ENCODE data around the gene COA8.

COA8 gene

DNA sequence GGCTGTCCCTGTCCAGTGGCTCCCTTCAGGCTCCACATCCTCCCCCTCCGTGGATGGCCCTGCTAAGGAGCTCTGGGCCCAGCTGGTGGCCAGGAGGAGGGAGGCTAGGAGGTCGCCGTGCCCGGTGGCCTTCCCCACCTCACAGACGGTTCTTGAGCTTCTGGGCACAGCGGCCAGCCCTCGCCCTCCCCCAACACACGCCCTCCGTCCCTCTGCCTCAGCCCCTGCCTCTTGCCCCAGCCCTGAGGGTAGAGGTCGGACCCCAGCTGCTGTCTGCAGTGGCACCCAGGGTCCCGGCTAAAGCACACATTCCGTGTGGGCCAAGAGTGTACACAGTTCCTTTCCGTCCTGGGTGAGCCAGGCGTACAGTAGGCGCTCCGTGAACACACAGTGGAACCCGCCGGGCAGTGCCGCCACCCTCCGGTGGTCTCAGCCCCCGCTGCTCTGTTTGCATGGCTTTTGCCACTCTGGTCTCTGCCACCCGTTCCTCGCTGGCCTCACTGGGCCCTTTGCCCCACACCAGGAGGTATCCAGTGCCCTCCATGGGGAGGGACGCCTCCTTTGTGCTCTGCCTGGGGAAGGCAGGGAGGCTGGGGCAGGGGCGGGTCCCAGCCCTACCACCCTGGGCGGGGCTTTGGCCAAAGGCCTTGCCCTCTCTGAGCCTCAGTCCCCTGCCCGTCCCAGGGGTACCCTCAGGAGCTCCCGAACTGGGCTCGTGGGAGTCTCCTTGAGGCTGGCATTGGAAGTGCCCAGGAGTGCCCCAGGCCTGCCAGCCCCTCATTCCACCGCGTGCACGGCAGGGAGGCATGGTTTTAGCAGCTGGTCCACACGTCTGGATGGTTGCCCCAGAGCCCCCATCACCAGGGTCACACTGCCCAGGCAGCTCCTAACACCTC, 20.8 kb upstream of the COA8 start:
- TF ChIP-seq, protein P1, sequence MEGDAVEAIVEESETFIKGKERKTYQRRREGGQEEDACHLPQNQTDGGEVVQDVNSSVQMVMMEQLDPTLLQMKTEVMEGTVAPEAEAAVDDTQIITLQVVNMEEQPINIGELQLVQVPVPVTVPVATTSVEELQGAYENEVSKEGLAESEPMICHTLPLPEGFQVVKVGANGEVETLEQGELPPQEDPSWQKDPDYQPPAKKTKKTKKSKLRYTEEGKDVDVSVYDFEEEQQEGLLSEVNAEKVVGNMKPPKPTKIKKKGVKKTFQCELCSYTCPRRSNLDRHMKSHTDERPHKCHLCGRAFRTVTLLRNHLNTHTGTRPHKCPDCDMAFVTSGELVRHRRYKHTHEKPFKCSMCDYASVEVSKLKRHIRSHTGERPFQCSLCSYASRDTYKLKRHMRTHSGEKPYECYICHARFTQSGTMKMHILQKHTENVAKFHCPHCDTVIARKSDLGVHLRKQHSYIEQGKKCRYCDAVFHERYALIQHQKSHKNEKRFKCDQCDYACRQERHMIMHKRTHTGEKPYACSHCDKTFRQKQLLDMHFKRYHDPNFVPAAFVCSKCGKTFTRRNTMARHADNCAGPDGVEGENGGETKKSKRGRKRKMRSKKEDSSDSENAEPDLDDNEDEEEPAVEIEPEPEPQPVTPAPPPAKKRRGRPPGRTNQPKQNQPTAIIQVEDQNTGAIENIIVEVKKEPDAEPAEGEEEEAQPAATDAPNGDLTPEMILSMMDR (IDR thresholded peaks at IDR 0.05; ENCODE audit: low read depth, low read length): no peak

DNA sequence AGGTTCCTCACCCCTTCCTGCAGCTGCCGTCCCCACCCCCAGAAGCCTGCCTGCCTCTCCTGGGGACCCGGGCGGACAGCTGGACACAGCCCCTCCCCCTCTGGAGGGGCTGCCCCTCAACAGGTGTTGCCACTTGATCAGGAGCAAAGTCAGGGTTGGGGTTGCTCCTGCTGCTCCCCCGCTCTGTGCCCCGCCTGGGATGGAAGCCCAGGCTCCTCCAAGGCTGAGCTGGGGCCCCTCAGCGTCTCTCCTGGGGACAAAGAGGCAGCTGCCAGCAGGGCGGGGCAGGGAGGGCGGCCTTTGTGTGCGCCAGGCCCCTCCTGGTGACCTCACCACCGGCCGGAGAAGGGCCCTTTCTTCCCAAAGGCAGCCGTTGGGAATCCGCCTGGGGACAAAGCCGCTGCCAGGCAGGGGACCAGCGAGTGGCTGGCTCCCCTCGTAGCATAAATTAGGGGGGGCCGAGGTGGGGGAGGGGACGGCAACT, 20.1 kb upstream of the COA8 start:
- TF ChIP-seq, protein P1 (IDR thresholded peaks at IDR 0.05; ENCODE audit: low read depth, low read length): no peak
- H3K4me3 ChIP-seq (ENCODE audit: low read depth, low read length): no peak overlapping the region

More for the DNA sequence above, 20.8 kb upstream of the COA8 start:
- no peak overlapping the region for H3K4me3 ChIP-seq (ENCODE audit: low read depth, low read length)

DNA sequence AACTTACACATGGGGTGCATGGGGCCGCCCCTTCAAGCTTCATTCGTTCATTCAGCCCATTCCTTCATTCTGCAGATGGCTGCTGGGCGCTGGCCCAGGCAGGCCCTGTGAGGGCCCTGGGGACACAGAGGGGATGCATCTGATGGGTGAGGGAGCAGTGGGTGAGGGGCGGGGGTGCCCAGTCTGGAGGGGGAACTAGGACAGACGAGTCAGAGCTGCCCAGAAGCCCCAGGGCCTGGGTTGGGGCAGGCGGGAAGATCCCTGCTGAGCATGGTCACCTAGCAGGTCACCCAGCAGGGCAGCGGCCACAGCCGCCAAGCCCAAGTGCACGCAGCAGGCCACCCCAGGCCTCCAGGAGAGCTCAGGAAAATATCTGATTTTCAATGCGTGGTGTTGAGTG, 19.6 kb upstream of the COA8 start:
- H3K4me3 ChIP-seq (ENCODE audit: low read depth, low read length): no peak overlapping the region
- TF ChIP-seq, protein P1 (IDR thresholded peaks at IDR 0.05; ENCODE audit: low read depth, low read length): no peak

DNA sequence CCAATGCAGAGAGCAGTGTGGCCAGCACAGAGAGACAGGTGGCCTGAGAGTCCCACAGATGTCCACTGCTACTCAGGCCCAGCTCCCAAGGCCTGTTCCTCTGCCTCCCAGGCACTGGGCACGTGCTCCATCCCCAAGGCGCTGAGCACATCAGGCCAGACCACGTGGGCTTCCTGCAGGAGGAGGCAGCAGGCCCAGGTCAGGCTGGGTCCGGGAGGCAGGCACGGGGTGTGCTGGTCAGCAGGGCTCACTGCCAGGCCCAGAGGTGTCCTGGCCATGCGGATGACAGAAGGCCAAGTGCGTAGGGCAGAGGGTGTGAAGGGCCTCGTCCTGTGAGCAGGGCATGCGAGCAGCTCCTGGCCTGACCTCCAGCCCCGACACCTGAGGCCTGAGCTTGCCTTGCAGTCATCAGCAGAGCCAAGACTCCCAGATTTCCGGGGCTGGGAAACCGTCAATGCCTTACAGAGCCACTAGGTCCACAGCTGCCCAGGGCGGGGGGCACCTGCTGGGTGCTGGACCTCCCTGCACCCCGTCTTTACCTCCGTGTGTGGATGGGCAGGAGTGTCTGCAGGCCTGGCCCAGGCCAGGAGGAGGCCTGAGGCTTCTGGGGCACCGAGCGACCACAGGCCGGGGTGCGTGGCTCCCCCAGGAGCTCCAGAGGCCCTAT, 18.9 kb upstream of the COA8 start:
- no peak overlapping the region for H3K4me3 ChIP-seq (ENCODE audit: low read depth, low read length)
- TF ChIP-seq, protein P1 (IDR thresholded peaks at IDR 0.05; ENCODE audit: low read depth, low read length): no peak

DNA sequence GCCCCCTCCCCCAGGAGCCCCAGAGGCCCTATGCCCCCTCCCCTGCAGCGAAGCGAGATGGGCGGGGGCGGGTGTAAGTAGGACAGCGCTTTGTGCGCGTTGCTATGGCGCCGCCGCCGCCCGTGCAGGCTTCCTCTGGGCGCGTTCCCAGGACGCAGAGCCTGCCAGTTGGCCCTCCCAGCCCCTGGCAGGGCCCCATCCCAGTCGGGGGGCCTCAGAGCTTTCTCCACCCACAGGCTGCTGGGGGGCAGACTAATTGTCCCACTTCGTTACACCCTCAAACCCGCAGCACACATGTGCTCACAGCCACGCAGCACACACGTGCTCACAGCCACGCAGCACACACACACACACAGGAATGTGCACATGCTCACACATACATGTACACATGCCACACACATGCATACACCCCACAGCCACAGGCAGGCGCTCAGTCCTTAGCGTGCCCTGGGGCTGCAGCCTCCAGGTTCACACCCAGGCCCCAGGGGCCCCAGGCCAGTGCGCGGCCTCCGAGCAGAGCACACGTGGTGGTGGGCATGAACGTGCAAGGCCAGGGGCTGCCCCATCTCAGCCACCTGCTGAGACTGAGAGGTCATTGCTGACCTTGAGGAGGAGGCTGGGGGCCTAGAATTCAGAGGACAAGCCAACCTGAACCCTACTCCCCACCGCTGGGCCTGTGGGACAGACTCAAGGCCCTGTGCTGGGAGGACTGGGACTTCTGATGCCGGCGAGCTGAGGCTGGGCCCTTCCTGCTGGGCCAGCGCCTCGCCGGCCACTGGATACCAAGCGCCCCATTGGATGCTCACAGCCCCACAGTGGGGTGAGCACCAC, 18.2 kb upstream of the COA8 start:
- no peak overlapping the region for H3K4me3 ChIP-seq (ENCODE audit: low read depth, low read length)
- TF ChIP-seq, protein P1 (IDR thresholded peaks at IDR 0.05; ENCODE audit: low read depth, low read length): no peak

DNA sequence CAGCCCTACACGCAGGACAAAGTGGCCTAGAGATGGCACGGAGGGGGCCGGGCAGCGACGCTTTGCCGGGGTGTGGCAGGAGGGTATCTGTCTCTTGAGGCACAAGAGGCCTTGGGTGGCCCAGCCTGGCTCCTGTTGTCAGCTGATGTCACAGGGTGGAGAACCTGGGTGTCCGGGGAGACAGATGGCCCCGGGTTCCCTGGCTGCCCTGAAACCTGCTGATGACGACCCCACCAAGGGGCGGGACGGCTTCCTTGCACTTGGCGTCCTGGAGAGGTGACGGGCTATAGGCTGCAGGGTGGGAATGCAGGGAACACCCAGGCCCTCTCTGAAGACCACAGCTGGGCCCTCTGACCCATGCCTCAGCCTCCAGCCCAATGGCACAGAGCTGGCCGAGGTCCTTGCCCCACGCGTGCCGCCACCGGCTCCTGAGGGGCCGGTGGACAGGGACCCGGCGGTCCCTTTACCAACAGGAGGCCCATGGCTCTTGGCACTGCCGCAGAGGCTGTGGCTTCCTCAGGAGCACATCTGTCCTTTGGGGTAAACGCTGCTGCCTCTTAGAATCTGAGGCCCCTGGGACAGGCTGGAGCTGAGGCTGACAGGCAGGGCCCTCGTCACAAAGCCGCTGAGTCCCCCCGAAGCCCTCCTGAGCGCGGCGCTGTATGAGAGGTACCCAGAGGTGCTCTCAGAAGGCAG, 17.4 kb upstream of the COA8 start:
- TF ChIP-seq, protein P1 (IDR thresholded peaks at IDR 0.05; ENCODE audit: low read depth, low read length): no peak
- H3K4me3 ChIP-seq (ENCODE audit: low read depth, low read length): no peak overlapping the region
